Natural killer cell treated with Interleukin-12 subunit alpha and Interleukin-12 subunit beta and Interleukin-15 and Interleukin-18, amount 100 ng/mL, for 72 hours (primary cell): Measurements from ENCODE around the gene NBAS. TPM values are rescaled to one million over a fixed set of nuclear protein-coding genes. Genes with fewer than 3 reads are reported as not detected.
"Not testable (repeated sequence)": the region's sequence is repeated elsewhere in the genome, so short reads cannot be mapped to it uniquely, and the experiment has no call there.

Experiments
- ATAC-seq, 2 donors: fragments of 150-1000 bp; cut with Tn5 transposase in 1 of 2; sonication (Bioruptor Pico), chemical (Tn5 transposase) in 1 of 2; 2 replicates each; pipeline ENCODE4 v1.10.0; 2021
- DNase-seq: peaks from one replicate; pipeline ENCODE4 v3.0.0; 2022; ENCODE audit warnings: low spot score
- H3K27ac Mint-ChIP-seq, 2 donors: 1 replicate in 1 of 2; 2 replicates in 1 of 2; pipeline ENCODE4 v1.8.0; 2022; ENCODE audit warnings: mixed read lengths in 2 of 2, mild to moderate bottlenecking in 1 of 2, moderate library complexity in 1 of 2
- H3K27me3 Mint-ChIP-seq, 2 donors: 1 replicate in 1 of 2; 2 replicates in 1 of 2; pipeline ENCODE4 v1.8.0; 2022; ENCODE audit warnings: mixed read lengths in 2 of 2
- H3K36me3 Mint-ChIP-seq: one replicate; pipeline ENCODE4 v1.8.0; 2022; ENCODE audit warnings: mixed read lengths
- H3K4me1 Mint-ChIP-seq, 2 donors: 1 replicate in 1 of 2; 2 replicates in 1 of 2; pipeline ENCODE4 v1.8.0; 2022; ENCODE audit warnings: low read depth in 2 of 2, mixed read lengths in 2 of 2, mild to moderate bottlenecking in 1 of 2
- H3K4me3 Mint-ChIP-seq: one replicate; pipeline ENCODE4 v1.8.0; 2022; ENCODE audit warnings: mixed read lengths
- H3K9me3 Mint-ChIP-seq: 2 replicates; pipeline ENCODE4 v1.8.0; 2022; ENCODE audit warnings: mixed read lengths
- total RNA-seq, 2 donors: library from RNA; stranded (reverse); gene quantifications; one replicate each; pipeline ENCODE4 v1.2.3, GENCODE V29; 2022

The NBAS gene
- total RNA-seq, 2 donors from 2014 or later = 39.0 to 49.5 TPM

DNA sequence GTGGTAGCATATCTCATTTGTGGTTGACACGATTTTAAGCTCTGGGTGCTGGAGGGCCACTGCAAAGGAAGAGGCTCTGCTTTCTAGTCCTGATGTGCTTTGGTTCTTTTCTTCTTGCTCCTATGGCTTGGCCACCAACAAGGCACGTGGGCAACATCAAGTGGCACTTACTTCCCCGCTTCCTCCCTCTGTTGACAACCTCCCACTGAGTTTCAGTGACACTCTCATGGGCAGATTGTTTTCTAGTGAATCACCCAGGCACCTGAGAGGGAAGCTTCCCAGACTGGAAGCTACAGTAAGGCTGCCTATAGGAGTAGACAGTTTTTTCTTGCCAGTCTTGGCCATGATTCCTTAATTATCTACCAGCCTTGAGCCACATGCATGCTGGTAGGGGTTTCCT is 89.0 kb downstream of the NBAS start:
- DNase-seq = no peak
- ATAC-seq = no peak
- H3K4me3 Mint-ChIP-seq = no peak overlapping the region
- no peaks in the 10 kb centered on the region for H3K27me3 Mint-ChIP-seq
- H3K9me3 Mint-ChIP-seq = no peaks in the 10 kb centered on the region
- H3K4me1 Mint-ChIP-seq = peaks cover 10 to 13% of the 10 kb centered on the region in 2 donors
- H3K27ac Mint-ChIP-seq = no peak overlapping the region
- peaks cover 38% of the 10 kb centered on the region for H3K36me3 Mint-ChIP-seq

DNA sequence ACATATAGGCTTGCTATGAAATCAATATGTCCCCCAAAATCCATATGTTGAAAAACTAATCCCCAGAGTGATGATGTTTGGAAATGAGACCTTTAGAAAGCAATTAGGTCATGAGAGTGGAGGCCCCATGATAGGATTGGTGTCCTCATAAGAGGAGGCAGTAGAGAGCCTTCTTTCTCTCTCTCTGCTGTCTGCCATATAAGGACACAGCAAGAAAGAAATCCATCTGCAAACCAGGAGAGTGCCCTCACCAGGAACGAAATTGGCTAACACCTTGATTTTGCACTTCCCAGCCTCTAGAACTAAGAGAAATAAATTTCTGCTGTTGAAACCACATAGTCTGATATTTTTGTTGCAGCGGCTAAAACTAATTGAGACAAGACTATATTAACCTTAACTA is 89.5 kb downstream of the NBAS start:
- peaks cover 10 to 13% of the 10 kb centered on the region in 2 donors for H3K4me1 Mint-ChIP-seq
- peaks cover 38% of the 10 kb centered on the region for H3K36me3 Mint-ChIP-seq
- ATAC-seq = no peak

DNA sequence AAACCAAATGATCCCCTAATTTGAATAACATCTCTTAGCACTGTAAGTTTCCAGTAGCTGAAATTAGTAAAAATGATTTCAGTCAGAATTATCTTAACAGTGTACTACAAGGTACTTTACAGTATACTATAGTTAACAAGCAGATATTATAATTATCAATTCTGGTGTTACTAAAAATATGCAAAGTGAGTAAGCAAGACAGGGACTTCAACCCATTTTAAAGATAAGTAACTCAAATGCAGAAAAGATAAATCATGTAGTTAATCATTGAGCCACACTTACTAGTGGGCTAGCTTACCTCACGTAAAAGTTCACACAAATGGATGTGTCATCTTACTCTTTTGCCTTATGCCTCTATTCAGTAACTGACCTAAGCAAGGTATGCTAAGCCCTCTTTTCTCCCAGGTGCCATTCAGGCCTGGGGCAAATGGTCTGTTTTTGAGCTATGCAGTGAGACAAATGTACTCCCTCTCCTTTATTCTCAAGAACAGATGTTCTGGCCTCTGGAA is 101.0 kb downstream of the NBAS start:
- H3K27ac Mint-ChIP-seq = no peak overlapping the region
- no peaks in the 10 kb centered on the region for H3K27me3 Mint-ChIP-seq
- no peak overlapping the region for H3K4me3 Mint-ChIP-seq
- H3K4me1 Mint-ChIP-seq = no peaks in the 10 kb centered on the region
- no peaks in the 10 kb centered on the region for H3K9me3 Mint-ChIP-seq
- ATAC-seq (no peak), DNase-seq (no peak)
- peaks cover 21% of the 10 kb centered on the region for H3K36me3 Mint-ChIP-seq

More for the DNA sequence above, 89.5 kb downstream of the NBAS start:
- H3K27me3 Mint-ChIP-seq = no peaks in the 10 kb centered on the region
- H3K27ac Mint-ChIP-seq = no peak overlapping the region
- no peaks in the 10 kb centered on the region for H3K9me3 Mint-ChIP-seq
- DNase-seq = no peak
- H3K4me3 Mint-ChIP-seq = no peak overlapping the region

DNA sequence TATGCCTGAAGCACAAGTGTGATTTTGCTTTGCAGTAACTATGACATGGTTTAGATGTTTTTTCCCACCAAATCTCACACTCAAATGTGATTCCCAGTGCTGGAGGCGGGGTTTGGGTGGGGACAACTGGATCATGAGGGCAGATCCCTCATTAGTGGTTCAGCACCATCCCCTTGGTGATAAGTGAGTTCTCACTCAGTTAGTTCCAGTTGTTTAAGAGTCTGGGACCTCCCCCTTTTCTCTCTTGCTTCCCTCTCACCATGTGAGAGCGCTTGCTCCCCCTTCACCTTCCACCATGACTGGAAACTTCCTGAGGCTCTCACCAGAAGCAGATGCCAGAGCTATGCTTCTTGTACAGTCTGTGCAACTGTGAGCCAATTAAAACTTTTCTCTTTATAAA is 102.9 kb downstream of the NBAS start:
- no peaks in the 10 kb centered on the region for H3K9me3 Mint-ChIP-seq
- no peak for ATAC-seq
- no peaks in the 10 kb centered on the region for H3K27me3 Mint-ChIP-seq
- no peak for DNase-seq
- no peak overlapping the region for H3K4me3 Mint-ChIP-seq
- no peaks in the 10 kb centered on the region for H3K4me1 Mint-ChIP-seq
- no peak overlapping the region for H3K27ac Mint-ChIP-seq
- peaks cover 13% of the 10 kb centered on the region for H3K36me3 Mint-ChIP-seq

DNA sequence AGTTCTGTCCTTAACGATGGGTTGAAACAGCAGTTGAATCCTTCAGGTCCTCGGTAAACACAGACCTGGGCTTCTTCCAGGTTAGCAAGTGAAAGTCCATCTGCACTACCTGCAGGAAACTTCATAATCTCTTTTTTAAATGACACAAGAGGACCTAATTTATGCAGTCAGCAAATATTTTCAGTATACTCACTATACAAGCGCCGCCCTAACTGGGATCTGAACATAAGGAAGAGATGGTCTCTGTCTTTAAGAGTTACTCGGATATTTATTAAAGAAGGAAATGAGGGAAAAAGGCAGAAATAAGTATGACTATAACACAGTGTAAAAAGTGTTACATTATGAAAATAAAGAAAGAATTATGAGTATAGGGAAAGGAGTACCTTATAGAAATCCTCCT is 103.3 kb downstream of the NBAS start:
- Mint-ChIP-seq H3K4me1 (no peaks in the 10 kb centered on the region), H3K27me3 (no peaks in the 10 kb centered on the region), H3K27ac (no peak overlapping the region), H3K4me3 (no peak overlapping the region), H3K36me3 (peaks cover 12% of the 10 kb centered on the region), H3K9me3 (no peaks in the 10 kb centered on the region)
- no peak for DNase-seq
- no peak for ATAC-seq

DNA sequence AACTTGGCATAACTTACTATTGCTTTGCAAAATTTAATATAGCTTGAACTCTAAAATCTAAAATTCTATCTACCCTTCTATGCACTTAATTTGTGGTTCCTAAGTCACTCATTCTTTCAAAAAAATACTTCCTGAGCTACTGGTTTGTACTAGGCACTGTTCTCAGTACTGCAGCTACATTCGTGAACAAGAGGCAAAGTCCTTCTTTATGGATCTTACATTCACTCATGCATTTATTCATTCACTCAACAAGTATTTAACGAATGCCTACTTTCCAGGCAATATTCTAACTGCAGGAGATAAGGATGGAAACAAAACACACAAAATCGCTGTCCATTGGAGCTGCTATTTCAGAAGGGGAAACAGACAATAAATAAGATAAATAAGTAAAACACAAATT is 104.8 kb downstream of the NBAS start:
- H3K9me3 Mint-ChIP-seq = no peaks in the 10 kb centered on the region
- no peaks in the 10 kb centered on the region for H3K27me3 Mint-ChIP-seq
- no peaks in the 10 kb centered on the region for H3K4me1 Mint-ChIP-seq
- H3K27ac Mint-ChIP-seq = no peak overlapping the region
- no peak overlapping the region for H3K4me3 Mint-ChIP-seq
- ATAC-seq (no peak), DNase-seq (no peak)
- peaks cover 15% of the 10 kb centered on the region for H3K36me3 Mint-ChIP-seq

DNA sequence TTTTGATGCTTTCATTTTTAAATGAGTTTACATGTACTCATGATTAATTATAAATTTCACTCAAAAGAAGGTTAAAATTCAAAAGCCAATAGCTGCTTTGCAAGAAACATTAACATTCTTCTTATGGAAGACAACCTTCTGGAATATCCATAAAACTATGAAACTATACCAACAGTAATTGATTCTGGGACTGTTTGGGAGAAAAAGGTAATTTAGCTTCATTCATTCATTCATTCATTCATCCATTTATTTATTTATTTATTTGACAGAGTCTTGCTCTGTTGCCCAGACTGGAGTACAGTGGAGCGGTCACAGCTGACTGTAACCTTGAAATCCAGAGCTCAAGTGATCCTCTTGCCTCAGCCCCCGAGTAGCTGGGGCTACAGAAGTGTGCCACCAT is 110.3 kb downstream of the NBAS start:
- Mint-ChIP-seq H3K4me3 (no peak overlapping the region), H3K36me3 (peaks cover 18% of the 10 kb centered on the region), H3K27ac (no peak overlapping the region), H3K4me1 (peaks cover 0 to 4% of the 10 kb centered on the region in 2 donors), H3K9me3 (no peaks in the 10 kb centered on the region), H3K27me3 (no peaks in the 10 kb centered on the region)
- ATAC-seq = no peak
- no peak for DNase-seq

DNA sequence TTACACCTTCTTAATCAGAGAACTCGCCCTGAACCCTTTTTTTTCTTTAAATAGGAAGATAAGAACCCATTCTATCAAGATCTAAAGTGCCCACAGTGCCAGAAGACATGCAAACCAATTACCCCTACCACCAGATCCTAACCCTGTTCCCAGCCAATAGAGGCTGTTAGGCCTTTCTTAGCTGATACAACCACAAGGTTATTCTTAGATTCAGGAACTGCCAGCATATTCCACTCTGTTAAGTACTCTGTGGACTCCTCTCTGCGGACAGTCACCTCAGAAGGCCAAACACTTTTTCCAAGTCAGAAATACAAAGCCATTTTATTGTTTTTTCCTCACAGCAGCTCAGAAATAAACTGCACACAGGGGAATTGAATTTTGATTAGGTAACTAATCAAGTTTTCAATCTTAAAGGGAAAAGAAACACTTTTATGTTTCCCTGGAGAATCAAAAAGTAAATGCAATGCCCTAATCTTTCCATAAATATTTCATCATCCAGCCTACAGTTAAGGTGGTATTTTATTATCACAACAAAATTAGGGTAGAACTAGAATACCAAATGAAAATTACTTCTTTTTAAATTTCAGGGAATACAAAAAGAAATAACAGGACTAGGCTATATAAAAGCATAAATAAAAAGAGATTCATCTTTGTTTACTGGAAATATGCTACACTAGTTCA is 111.4 kb downstream of the NBAS start:
- no peak overlapping the region for H3K4me3 Mint-ChIP-seq
- H3K36me3 Mint-ChIP-seq = peaks cover 20% of the 10 kb centered on the region

DNA sequence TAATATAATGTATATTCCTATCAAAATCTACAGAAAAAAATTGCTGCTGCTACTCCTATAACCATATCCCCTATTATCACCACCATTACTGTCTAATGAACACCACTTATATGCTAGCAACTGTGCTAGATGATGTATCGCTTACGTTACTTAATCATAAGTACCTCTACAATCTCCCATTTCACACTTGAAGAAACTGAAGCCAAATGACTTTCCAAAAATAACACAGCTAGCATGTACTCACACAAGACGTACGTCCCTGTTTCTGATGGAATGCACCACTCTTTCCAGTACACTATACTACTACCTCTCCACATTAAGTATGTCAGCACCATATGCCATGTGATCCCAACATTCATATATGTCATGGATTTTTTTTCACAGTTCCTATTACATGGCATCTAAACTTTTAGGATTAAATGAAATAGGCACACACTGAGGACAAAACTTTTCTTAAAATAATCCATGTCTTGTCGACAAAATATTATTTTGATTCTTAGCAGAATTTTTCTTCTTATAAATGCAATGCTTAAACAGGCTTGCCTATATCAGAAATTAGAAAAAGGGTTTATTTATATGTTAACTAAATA is 112.8 kb downstream of the NBAS start:
- no peaks in the 10 kb centered on the region for H3K27me3 Mint-ChIP-seq
- no peaks in the 10 kb centered on the region for H3K9me3 Mint-ChIP-seq
- no peak overlapping the region for H3K4me3 Mint-ChIP-seq
- H3K36me3 Mint-ChIP-seq = peaks cover 17% of the 10 kb centered on the region
- peaks cover 0 to 4% of the 10 kb centered on the region in 2 donors for H3K4me1 Mint-ChIP-seq
- DNase-seq = no peak
- ATAC-seq = no peak
- no peak overlapping the region for H3K27ac Mint-ChIP-seq

More for the DNA sequence above, 111.4 kb downstream of the NBAS start:
- Mint-ChIP-seq H3K27me3 (no peaks in the 10 kb centered on the region), H3K27ac (no peak overlapping the region), H3K9me3 (no peaks in the 10 kb centered on the region), H3K4me1 (peaks cover 0 to 4% of the 10 kb centered on the region in 2 donors)
- ATAC-seq (no peak), DNase-seq (no peak)

DNA sequence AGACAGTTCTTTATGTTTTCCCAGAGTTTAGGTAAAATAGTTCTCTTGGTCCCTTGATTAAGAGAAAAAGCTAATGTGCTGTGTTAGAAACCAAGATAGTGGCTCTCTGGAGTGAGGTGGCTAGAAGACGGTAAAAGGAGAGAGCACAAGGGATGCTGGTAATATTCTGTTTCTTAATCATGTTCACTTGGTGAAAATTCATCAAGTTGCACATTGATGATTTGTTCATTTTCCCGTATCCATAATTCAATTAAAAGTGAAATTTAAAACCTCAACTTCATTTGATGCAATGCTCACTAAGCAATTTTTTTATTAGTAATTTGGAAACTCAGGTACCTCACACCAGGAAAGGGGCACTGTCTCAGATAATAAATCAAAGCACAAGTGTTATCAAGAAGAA is 113.8 kb downstream of the NBAS start:
- Mint-ChIP-seq H3K27me3 (no peaks in the 10 kb centered on the region), H3K27ac (no peak overlapping the region), H3K4me1 (peaks cover 0 to 4% of the 10 kb centered on the region in 2 donors), H3K36me3 (peaks cover 12% of the 10 kb centered on the region), H3K9me3 (no peaks in the 10 kb centered on the region), H3K4me3 (no peak overlapping the region)
- DNase-seq (no peak), ATAC-seq (no peak)

DNA sequence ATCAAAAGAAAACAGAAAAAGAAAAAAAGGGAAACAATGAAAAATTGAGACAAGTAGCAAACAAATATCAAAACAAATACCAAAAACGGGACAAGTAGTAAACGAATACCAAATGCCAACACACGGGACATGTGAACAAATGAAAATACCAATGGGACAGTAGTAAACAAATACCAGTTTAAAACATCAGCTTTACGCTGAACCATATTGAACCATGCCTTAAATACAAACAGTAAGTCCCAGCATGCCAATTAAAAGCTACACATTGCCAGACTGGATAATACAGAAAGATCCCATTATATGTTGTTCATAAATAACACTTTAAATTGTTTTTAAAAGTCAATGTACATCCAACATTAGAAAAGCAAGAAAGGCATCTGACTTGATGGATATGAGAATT is 114.2 kb downstream of the NBAS start:
- peaks cover 0 to 4% of the 10 kb centered on the region in 2 donors for H3K4me1 Mint-ChIP-seq
- no peak overlapping the region for H3K4me3 Mint-ChIP-seq
- no peaks in the 10 kb centered on the region for H3K27me3 Mint-ChIP-seq
- H3K36me3 Mint-ChIP-seq = peaks cover 12% of the 10 kb centered on the region
- H3K27ac Mint-ChIP-seq = no peak overlapping the region
- ATAC-seq = no peak
- no peak for DNase-seq
- no peaks in the 10 kb centered on the region for H3K9me3 Mint-ChIP-seq

DNA sequence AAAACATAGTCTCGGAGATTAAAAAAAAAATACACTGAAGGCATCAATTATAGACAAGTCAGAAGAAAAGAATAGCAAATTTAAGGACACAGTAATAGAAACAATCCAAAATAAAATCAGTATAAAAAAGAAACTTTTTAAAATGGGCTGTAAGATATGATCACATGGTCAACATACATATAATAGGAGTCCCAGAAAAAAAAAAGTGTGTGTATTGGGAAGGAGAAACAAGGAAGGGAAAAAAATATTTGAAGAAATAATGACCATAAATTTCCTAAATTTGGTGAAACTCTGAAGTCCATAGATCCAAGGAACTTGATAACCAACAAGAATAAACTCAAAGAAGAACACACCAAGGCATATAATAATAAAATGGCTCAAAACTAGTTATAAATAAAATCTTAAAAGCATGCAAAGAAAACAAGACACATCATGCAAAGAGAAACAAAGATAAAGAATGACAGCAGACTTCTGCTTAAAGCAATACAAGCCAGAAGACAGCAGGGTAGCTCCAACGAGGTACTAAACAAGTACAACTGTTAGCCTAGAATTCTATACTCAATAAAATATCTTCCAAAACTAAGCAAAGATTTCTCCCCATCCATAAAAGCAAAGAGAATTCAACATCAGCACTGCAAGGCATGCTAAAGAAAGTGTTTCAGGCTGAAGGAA is 115.1 kb downstream of the NBAS start:
- Mint-ChIP-seq H3K9me3 (no peaks in the 10 kb centered on the region), H3K27me3 (no peaks in the 10 kb centered on the region), H3K4me1 (peaks cover 0 to 4% of the 10 kb centered on the region in 2 donors), H3K4me3 (no peak overlapping the region), H3K36me3 (peaks cover 12% of the 10 kb centered on the region), H3K27ac (no peak overlapping the region)
- DNase-seq = no peak
- ATAC-seq = no peak

DNA sequence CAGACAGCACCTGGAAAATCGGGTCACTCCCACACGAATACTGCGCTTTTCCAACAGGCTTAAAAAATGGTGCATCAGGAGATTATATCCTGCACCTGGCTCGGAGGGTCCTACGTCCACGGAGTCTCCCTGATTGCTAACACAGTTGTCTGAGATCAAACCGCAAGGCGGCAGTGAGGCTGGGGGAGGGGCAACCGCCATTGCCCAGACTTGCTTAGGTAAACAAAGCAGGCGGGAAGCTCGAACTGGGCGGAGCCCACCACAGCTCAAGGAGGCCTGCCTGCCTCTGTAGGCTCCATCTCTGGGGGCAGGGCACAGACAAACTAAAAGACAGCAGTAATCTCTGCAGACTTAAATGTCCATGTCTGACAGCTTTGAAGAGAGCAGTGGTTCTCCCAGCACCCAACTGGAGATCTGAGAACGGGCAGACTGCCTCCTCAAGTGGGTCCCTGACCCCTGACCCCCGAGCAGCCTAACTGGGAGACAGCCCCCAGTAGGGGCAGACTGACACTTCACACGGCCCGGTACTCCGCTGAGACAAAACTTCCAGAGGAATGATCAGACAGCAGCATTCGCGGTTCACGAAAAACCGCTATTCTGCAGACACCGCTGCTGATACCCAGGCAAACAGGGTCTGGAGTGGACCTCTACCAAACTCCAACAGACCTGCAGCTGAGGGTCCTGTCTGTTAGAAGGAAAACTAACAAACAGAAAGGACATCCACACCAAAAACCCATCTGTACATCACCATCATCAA is 121.2 kb downstream of the NBAS start:
- not testable (repeated sequence) for H3K9me3 Mint-ChIP-seq, H3K4me3 Mint-ChIP-seq, ATAC-seq, DNase-seq, H3K4me1 Mint-ChIP-seq, H3K36me3 Mint-ChIP-seq, H3K27ac Mint-ChIP-seq, H3K27me3 Mint-ChIP-seq

DNA sequence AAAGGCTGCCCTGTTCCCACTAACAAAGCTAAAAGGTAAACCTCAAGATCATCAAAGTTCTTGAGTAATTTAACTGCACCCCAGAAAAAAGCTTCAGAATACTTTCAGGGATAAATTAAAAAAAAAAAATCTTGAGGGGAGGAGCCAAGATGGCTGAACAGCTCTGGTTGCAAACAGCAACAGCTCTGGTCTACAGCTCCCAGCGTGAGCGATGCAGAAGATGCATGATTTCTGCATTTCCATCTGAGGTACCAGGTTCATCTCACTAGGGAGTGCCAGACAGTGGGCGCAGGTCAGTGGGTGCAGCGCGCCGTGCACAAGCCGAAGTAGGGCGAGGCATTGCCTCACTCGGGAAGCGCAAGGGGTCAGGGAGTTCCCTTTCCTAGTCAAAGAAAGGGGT is 121.8 kb downstream of the NBAS start:
- H3K9me3 Mint-ChIP-seq, H3K36me3 Mint-ChIP-seq, DNase-seq, ATAC-seq, H3K27ac Mint-ChIP-seq, H3K4me3 Mint-ChIP-seq, H3K4me1 Mint-ChIP-seq, H3K27me3 Mint-ChIP-seq: not testable (repeated sequence)
